ENCODE data around the gene ZNF81. TPM values are rescaled to one million over a fixed set of nuclear protein-coding genes. Genes with fewer than 3 reads are reported as not detected.
"Not testable (repeated sequence)": the region's sequence is repeated elsewhere in the genome, so short reads cannot be mapped to it uniquely, and the experiment has no call there.

Gene ZNF81
- total RNA-seq, 1 donor from 2014 or later: 10.0 TPM

DNA sequence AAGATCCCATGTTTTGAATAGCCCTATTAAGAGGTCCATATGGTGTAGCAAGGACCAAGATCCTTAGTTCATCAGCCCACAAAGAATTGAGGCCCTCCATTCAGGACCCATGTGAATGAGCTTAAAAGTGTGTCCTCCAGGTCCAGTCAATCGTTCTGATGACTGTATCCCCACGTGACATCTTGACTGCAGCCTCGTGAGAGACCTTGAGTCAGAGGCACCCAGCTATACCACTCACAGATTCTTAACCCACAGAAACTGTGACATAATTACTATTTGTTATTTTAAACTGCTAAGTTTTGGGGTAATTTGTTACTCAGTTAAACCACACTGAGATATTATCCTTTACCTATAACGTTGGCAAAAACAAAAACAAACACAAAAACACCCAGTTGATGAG lies 104.7 kb downstream of the ZNF81 start:
- no peak for ATAC-seq

GRCh38 chrX:47955295-47955694 lies 118.6 kb downstream of the ZNF81 start:
- H3K4me3 ChIP-seq; intact Hi-C loops (cut with DNase I); DNase-seq; H3K27ac ChIP-seq; H3K9me3 ChIP-seq; ATAC-seq; H3K4me1 ChIP-seq; H3K27me3 ChIP-seq; H3K36me3 ChIP-seq: not testable (repeated sequence)

More for the DNA sequence above, 104.7 kb downstream of the ZNF81 start:
- H3K4me3 ChIP-seq: no peak overlapping the region
- no peaks in the 10 kb centered on the region for H3K4me1 ChIP-seq
- H3K27ac ChIP-seq: no peak overlapping the region
- no peaks in the 10 kb centered on the region for H3K36me3 ChIP-seq
- intact Hi-C loops (cut with DNase I): no loop called here
- TF ChIP-seq CTCF (IDR thresholded peaks at IDR 0.05): no peak
- no peaks in the 10 kb centered on the region for H3K9me3 ChIP-seq
- DNase-seq: no peak
- no peaks in the 10 kb centered on the region for H3K27me3 ChIP-seq

- no peak for DNase-seq
- Histone ChIP-seq H3K27ac (no peak overlapping the region), H3K4me3 (no peak overlapping the region), H3K4me1 (no peaks in the 10 kb centered on the region), H3K9me3 (no peaks in the 10 kb centered on the region), H3K27me3 (no peaks in the 10 kb centered on the region), H3K36me3 (no peaks in the 10 kb centered on the region)
- ATAC-seq: no peak
- TF ChIP-seq CTCF (IDR thresholded peaks at IDR 0.05): no peak
- intact Hi-C loops (cut with DNase I): no loop called here
Observed at GRCh38 chrX:47956016-47956415, 119.3 kb downstream of the ZNF81 start.

DNA sequence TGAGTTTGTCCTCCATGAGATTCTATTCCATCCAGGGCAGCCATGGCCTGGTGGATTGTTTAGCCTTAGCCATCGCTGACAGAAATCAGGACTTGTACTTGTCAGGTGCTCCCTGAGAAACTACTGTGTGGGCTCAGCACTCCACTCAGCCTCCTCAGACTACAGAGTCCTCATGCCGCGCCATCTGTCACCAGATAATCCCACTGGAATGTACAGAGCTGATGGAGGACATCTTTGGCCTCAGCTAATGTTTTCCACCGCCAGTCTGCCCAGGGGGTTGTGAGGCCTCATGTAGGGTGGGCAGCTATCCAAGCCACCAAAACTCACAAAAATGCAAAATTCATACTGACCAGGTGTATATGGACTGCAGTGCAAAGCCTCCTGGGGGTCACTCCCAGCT lies 121.5 kb downstream of the ZNF81 start:
- H3K4me1 ChIP-seq; DNase-seq; H3K4me3 ChIP-seq; ATAC-seq; H3K36me3 ChIP-seq; H3K27ac ChIP-seq; H3K27me3 ChIP-seq; H3K9me3 ChIP-seq; intact Hi-C loops (cut with DNase I): not testable (repeated sequence)

DNA sequence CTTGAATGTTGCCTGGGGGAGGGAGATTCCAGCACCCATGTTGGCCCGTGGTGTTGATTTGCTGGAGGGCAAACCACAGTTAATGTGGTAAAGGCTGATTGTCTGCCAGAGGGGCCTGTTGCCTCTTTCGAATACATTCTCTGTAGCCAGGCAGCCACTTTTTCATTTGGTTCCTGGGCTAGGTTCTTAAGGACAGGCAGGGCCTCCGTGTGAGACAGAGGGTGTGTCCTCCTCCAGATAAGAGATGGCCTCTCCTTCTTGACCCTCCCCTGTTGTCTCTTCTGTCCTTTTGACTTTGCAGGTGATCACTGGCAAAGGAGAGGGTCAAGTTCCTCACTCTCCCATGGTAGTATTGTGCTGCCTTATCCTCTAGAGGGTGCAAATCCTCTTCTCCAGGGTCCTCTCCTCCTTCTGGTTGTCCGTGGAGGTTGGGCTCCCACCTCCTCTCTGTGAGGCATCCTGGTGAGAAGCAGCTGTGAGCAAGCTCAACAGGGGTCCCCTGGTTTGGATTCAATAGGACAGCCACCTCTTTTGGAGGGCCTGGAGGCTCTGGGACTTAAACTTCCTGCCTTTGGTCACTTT lies 122.2 kb downstream of the ZNF81 start:
- DNase-seq: no peak
- ATAC-seq: peak; percentile 71
- intact Hi-C loops (cut with DNase I): no loop called here
- H3K4me1 ChIP-seq: no peaks in the 10 kb centered on the region
- H3K4me3 ChIP-seq: no peak overlapping the region
- no peaks in the 10 kb centered on the region for H3K9me3 ChIP-seq
- no peaks in the 10 kb centered on the region for H3K27me3 ChIP-seq
- TF ChIP-seq CTCF (IDR thresholded peaks at IDR 0.05): peak; percentile 13
- H3K27ac ChIP-seq: no peak overlapping the region
- no peaks in the 10 kb centered on the region for H3K36me3 ChIP-seq

DNA sequence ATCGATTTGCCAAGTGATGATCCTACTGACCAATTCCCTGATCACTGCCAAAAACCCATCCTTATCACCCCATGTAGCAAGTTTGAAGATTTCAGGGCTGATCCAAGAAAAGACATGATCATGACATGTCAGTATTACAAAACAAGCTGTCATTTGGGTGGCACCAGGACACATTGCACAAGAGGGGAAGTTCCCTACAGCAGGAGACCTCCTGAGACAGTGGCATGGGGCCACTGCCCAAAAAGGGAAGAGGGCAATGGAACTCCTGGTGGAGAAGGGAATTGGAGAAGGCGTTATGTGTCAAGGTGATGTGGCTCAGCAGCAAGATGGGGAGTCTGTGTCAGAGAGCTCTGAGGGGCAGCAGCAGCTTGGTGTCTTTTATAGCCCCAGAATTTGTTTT lies 123.7 kb downstream of the ZNF81 start:
- DNase-seq: no peak
- intact Hi-C loops (cut with DNase I): no loop called here

DNA sequence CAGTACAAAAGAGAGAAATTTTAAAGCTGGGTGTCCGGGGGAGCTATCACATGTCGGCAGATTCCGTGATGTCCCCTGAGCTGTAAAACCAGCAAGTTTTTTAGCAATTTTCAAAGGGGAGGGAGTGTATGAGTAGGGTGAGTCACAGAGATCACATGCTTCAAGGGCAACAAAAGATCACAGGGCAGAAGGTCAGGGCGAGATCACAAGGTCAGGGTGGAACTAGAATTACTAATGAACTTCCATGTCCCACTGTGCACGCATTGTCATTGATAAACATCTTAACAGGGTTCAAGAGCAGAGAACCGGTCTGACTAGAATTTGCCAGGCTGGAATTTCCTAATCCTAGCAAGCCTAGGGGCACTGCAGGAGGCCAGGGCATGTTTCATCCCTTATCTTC lies 125.1 kb downstream of the ZNF81 start:
- H3K9me3 ChIP-seq; H3K4me1 ChIP-seq; H3K27ac ChIP-seq; DNase-seq; H3K27me3 ChIP-seq; H3K4me3 ChIP-seq; intact Hi-C loops (cut with DNase I); H3K36me3 ChIP-seq; ATAC-seq: not testable (repeated sequence)

More for the DNA sequence above, 123.7 kb downstream of the ZNF81 start:
- Histone ChIP-seq H3K4me1 (no peaks in the 10 kb centered on the region), H3K27ac (no peak overlapping the region), H3K9me3 (no peaks in the 10 kb centered on the region), H3K36me3 (no peaks in the 10 kb centered on the region), H3K4me3 (no peak overlapping the region), H3K27me3 (no peaks in the 10 kb centered on the region)
- TF ChIP-seq CTCF (IDR thresholded peaks at IDR 0.05): no peak
- peak; percentile 55 for ATAC-seq

DNA sequence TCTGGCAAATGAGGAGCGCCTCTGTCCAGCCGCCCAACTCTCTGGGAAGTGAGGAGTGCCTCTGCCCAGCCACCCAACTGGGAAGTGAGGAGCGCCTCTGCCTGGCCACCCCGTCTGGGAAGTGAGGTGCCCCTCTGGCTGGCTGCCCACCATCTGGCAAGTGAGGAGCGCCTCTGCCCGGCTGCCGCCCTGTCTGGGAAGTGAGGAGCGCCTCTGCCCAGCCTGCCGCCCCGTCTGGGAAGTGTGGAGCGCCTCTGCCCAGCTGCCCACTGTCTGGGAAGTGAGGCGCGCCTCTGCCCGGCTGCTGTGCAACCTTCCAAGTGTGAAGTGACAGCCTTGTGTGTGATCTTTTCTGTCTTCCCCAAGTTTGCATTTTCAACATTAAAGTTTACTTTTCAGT lies 128.8 kb downstream of the ZNF81 start:
- H3K27me3 ChIP-seq; H3K27ac ChIP-seq; intact Hi-C loops (cut with DNase I); DNase-seq; H3K9me3 ChIP-seq; H3K4me1 ChIP-seq; H3K4me3 ChIP-seq; ATAC-seq; H3K36me3 ChIP-seq: not testable (repeated sequence)
